Measurements from ENCODE around the gene FANCC.

- TF ChIP-seq, protein P1, sequence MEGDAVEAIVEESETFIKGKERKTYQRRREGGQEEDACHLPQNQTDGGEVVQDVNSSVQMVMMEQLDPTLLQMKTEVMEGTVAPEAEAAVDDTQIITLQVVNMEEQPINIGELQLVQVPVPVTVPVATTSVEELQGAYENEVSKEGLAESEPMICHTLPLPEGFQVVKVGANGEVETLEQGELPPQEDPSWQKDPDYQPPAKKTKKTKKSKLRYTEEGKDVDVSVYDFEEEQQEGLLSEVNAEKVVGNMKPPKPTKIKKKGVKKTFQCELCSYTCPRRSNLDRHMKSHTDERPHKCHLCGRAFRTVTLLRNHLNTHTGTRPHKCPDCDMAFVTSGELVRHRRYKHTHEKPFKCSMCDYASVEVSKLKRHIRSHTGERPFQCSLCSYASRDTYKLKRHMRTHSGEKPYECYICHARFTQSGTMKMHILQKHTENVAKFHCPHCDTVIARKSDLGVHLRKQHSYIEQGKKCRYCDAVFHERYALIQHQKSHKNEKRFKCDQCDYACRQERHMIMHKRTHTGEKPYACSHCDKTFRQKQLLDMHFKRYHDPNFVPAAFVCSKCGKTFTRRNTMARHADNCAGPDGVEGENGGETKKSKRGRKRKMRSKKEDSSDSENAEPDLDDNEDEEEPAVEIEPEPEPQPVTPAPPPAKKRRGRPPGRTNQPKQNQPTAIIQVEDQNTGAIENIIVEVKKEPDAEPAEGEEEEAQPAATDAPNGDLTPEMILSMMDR (IDR thresholded peaks at IDR 0.05 in 2 of 3, conservative IDR thresholded peaks at IDR 0.05 in 1 of 3; ENCODE audit: borderline replicate concordance in 1 of 3, insufficient read depth in 1 of 3, low read depth in 2 of 3, low read length in 2 of 3), result no peak
- TF ChIP-seq MAX (IDR thresholded peaks at IDR 0.05) (no peak), EZH2phosphoT487 (IDR thresholded peaks at IDR 0.05; ENCODE audit: borderline replicate concordance) (no peak), POLR2AphosphoS5 (IDR thresholded peaks at IDR 0.05; ENCODE audit: low read depth, low read length) (no peak), RAD21 (IDR thresholded peaks at IDR 0.05; ENCODE audit: low read depth) (no peak), EZH2 (IDR thresholded peaks at IDR 0.05) (no peak), JUND (IDR thresholded peaks at IDR 0.05) (no peak), ZNF274 (IDR thresholded peaks at IDR 0.05; ENCODE audit: low read depth, low read length) (no peak), CEBPB (IDR thresholded peaks at IDR 0.05; ENCODE audit: low read depth) (no peak), SIN3A (IDR thresholded peaks at IDR 0.05; ENCODE audit: low read depth) (no peak), POLR2A (IDR thresholded peaks at IDR 0.05; ENCODE audit: borderline replicate concordance, extremely low read depth, insufficient read depth, insufficient read length) (no peak)
Measured at GRCh38 chr9:95133325-95133705, 184.2 kb downstream of the FANCC start.
